Endothelial cell of umbilical vein (primary cell): Measurements from ENCODE around the gene WDR48.

Source experiments
- EZH2 ChIP-seq: IDR thresholded peaks from 2 replicates; pipeline ENCODE4 v1.6.1; 2012; ENCODE audit warnings: borderline replicate concordance, low read depth, mild to moderate bottlenecking, moderate library complexity, low read length, inconsistent platforms; ENCODE audit not compliant: severe bottlenecking
- POLR2A ChIP-seq: IDR thresholded peaks from 2 replicates; pipeline ENCODE4 v1.6.1; 2012; ENCODE audit warnings: low read depth, mild to moderate bottlenecking, control low read depth, low read length
- TF ChIP-seq, protein P1 (sequence below), 2 donors: IDR thresholded peaks; 1 replicate in 1 of 2; 2 replicates in 1 of 2; pipeline ENCODE4 v1.5.1; 2011; ENCODE audit warnings: low read length in 2 of 2, mild to moderate bottlenecking in 2 of 2, moderate library complexity in 2 of 2, control low read depth in 1 of 2, inconsistent platforms in 1 of 2, low read depth in 1 of 2; ENCODE audit not compliant: insufficient read depth in 1 of 2; ENCODE audit errors: extremely low read depth in 1 of 2

DNA sequence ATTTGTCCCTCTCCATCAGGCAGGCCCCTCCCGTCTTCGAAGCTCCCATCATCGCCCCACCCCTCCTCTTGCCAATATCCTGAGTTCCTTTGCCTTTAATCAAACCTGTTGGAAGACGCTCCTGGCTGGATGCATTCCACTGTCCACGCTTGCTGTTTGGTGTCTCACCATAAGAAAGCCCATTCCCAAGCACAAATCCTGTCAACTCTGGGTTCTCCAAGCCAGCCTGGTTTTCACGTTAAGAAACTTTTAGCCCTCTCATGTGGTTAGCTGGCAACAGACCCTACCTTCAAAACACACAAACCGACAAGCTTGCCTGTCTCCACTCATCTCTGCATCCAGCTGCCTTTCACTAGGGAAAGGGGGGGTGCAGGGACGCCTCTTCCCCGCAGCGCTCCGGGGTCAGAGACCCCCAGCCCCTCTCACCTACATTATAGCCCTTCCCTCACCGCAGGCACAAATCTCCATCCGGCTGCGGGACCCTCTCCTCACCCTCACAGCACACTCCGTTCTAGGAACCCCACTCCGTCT, 54.5 kb downstream of the WDR48 start:
- TF ChIP-seq EZH2 (no peak), POLR2A (no peak)
- TF ChIP-seq, protein P1, sequence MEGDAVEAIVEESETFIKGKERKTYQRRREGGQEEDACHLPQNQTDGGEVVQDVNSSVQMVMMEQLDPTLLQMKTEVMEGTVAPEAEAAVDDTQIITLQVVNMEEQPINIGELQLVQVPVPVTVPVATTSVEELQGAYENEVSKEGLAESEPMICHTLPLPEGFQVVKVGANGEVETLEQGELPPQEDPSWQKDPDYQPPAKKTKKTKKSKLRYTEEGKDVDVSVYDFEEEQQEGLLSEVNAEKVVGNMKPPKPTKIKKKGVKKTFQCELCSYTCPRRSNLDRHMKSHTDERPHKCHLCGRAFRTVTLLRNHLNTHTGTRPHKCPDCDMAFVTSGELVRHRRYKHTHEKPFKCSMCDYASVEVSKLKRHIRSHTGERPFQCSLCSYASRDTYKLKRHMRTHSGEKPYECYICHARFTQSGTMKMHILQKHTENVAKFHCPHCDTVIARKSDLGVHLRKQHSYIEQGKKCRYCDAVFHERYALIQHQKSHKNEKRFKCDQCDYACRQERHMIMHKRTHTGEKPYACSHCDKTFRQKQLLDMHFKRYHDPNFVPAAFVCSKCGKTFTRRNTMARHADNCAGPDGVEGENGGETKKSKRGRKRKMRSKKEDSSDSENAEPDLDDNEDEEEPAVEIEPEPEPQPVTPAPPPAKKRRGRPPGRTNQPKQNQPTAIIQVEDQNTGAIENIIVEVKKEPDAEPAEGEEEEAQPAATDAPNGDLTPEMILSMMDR (IDR thresholded peaks at IDR 0.05; ENCODE audit: extremely low read depth in 1 of 2, insufficient read depth in 1 of 2, low read depth in 1 of 2, low read length in 2 of 2), result no peak
